ENCODE results near the gene ROR2. TPM values are rescaled to one million over a fixed set of nuclear protein-coding genes. Genes with fewer than 3 reads are reported as not detected.

Gene ROR2
- total RNA-seq, 1 experiment from 2014 or later: not detected

DNA sequence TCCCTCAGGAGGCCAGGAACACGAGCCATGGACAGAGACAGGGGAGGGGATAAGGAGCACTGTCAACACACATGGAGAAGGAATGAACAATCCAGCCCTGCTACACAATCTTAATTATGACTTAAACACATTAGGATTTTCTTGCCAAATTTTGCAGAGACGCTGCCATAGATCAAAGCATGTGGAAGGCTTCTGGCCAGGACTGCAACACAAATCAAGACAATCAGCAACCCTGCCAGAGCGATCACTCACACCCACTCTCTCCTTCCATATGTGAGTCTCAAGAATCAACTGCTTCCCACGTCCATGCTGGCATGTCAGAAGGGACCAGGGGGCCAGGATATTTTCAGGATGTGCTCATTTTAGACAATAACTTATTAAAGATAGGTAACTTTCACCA is 85.6 kb downstream of the ROR2 start:
- DNase-seq: no peak
- peaks cover 12% of the 10 kb centered on the region for H3K27me3 ChIP-seq
- no peak overlapping the region for H3K27ac ChIP-seq
- no peaks in the 10 kb centered on the region for H3K36me3 ChIP-seq
- no peak overlapping the region for H3K4me3 ChIP-seq
- no peaks in the 10 kb centered on the region for H3K9me3 ChIP-seq (replicated peaks)
- no peaks in the 10 kb centered on the region for H3K4me1 ChIP-seq

DNA sequence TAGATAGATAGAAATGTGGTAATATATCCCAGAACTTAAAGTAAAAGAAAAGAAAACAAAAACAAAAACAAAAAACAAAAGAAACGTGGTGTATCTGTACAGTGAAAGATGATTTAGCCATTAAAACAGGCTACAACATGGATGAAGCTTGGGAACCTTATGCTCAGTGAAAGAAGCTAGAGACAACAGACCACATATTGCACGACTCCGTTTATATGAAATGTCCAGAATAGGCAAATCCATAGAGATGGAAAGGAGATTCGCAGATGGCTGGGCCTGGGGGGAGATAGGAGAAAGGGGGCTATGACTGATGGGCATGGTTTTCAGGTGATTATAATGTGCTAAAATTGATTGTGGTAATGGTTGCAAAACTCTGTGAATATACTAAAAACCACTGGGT is 86.6 kb downstream of the ROR2 start:
- H3K9me3 ChIP-seq (replicated peaks): no peaks in the 10 kb centered on the region
- no peaks in the 10 kb centered on the region for H3K36me3 ChIP-seq
- H3K27me3 ChIP-seq: peaks cover 16% of the 10 kb centered on the region
- no peaks in the 10 kb centered on the region for H3K4me1 ChIP-seq
- no peak overlapping the region for H3K4me3 ChIP-seq
- no peak overlapping the region for H3K27ac ChIP-seq
- DNase-seq: no peak

DNA sequence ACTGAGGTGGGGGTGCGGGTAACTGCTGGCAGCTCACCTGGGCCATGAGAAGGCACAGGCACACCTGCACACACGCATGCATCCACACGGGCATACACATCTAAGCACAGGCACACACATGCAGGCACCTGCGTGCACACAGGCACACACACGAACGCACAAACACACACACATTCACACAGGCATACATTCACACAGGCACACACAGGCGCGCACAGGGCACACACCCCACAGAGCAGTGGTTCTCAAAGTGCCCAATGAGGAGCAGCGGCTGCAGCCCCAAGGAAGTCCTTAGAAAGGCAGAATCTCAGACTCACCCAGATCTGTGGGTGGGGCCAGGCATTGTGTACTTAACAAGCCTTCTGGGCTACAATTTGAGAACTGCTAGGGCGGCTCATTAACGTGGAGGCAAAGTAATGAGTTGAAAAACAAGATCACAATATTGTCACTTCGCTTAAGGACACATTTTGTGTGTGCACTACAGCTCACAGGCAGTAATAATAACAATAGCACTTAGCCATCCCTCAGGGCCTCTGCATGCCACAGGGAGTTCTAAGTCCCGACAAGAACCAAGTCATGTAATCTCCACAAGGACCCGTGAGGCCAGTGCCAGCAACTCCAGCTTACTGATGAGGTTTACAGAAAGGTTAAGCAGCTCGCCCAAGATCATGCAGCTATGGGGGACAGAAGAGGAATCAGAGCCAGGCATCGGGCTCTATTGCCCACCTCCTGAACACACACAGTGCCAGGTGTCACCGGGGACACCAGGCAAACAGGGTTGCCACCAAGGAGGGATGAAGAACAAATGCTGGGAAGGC is 91.6 kb downstream of the ROR2 start:
- no peak overlapping the region for H3K27ac ChIP-seq
- H3K4me1 ChIP-seq: no peaks in the 10 kb centered on the region
- no peak overlapping the region for H3K4me3 ChIP-seq
- H3K36me3 ChIP-seq: no peaks in the 10 kb centered on the region
- DNase-seq: no peak
- H3K9me3 ChIP-seq (replicated peaks): no peaks in the 10 kb centered on the region
- H3K27me3 ChIP-seq: peaks cover 34% of the 10 kb centered on the region

DNA sequence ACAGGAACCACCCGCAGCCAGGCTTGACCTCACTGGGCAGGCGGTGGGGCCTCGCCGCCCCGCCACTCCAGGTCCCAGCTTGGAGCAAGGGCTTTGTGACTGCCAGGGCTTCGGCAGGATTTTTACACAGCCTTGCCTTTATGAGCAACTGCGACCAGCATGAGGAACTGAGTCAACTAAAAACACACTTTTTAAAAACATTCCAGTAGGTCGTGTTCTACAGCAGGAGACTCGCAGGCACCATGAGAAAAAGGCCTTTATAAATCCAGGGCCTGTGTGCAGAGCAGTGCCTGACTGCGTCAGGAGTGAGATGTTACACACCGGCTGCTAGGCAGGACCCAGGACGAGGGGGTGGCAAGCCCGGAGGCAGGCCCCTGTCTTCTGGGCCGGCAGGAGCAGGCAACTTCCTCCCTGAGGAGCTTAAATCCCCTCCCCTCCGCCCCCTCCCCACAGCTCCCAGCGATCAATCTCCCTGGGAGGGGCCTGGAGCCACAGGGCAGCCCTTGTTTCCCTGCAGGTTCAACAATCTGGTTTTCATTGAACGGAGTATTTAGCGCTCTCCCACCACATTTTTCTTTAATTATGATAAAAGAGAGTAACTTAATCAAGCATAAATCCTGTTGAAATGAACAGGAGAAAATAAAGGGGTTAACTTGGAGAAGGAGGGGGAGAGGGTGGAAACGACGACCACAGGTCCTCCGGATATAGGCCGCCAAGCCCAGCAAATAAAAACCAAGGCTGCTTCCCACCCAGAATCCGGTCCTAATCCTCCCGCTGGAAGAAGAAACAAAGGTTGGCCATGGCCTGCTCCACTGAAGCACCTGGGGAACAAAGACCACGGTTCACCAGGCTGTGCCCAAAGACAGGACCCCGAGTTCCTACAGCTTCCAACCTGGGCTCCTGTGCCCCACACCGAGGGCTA is 92.5 kb downstream of the ROR2 start:
- Histone ChIP-seq H3K9me3 (replicated peaks) (no peaks in the 10 kb centered on the region), H3K27me3 (peaks cover 30% of the 10 kb centered on the region), H3K4me1 (no peaks in the 10 kb centered on the region), H3K4me3 (no peak overlapping the region), H3K27ac (no peak overlapping the region), H3K36me3 (no peaks in the 10 kb centered on the region)
- DNase-seq: no peak

DNA sequence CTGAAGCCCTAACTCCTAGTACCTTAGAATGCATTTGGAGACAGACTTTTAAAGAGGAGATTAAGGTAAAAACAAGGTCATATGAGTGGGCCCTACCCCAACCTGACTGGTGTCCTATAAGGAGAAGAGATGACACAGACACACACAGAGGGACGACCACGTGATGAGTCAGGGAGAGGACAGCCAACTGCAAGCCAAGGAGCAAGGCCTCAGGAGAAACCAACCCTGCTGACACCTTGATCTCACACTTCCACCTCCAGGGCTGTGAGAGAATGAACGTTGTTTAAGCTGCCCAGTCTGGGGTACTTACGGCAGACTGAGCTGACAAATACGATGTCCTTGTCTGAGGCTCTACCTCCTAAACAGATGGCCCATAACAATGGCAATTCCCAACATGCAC is 93.6 kb downstream of the ROR2 start:
- Histone ChIP-seq H3K4me1 (no peaks in the 10 kb centered on the region), H3K36me3 (no peaks in the 10 kb centered on the region), H3K4me3 (no peak overlapping the region), H3K9me3 (replicated peaks) (no peaks in the 10 kb centered on the region), H3K27me3 (peaks cover 33% of the 10 kb centered on the region), H3K27ac (no peak overlapping the region)
- DNase-seq: no peak

DNA sequence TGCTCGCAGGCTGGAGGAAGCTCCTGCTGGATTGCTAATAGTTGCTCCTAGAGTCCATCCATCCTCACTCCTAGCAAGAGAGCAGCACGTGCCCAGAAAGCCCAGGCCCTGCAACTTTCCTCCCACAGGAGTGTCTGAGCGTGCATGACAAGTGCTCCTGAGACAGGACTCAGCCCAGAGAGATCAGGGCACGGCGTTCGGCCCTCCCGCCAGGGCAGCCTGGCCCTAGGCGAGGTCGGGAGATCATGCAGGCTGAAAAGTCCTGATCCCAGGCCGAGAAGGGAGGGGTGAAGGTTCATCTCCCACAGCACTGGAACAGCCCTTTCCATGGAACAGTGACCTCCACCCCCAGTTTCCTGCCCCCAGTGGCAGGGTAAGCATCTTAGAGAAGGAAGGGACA is 94.8 kb downstream of the ROR2 start:
- H3K27ac ChIP-seq: no peak overlapping the region
- no peak overlapping the region for H3K4me3 ChIP-seq
- no peaks in the 10 kb centered on the region for H3K9me3 ChIP-seq (replicated peaks)
- no peaks in the 10 kb centered on the region for H3K4me1 ChIP-seq
- H3K27me3 ChIP-seq: peaks cover 33% of the 10 kb centered on the region
- DNase-seq: no peak
- no peaks in the 10 kb centered on the region for H3K36me3 ChIP-seq

DNA sequence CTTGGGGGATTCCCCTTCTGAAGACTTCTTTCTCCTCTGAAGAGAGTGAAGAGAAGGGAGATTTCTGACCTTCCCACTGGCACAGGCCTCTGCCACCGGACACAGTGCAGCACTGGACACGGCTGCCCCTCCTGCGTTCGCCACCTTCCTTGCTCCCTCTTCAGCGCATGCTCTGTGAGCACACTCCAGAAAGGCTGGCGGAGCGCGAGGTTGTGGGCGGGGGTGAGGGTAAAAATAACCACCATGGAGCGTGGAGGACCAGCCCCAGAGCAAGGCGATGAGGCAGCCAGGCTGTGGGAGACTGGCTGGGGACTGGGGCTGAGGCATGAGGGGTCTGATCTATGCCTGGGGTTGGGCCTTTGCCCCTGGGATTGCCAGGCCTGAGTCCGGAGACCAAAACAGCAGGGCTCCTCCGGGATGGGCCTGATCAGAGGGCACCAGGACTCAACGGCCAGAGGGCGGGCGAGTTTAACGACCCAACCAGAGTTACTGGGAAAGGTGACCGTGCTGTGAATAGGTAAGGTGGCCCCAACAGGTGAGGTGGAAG is 97.2 kb downstream of the ROR2 start:
- Histone ChIP-seq H3K4me3 (no peak overlapping the region), H3K27me3 (peaks cover 25% of the 10 kb centered on the region), H3K27ac (no peak overlapping the region), H3K9me3 (replicated peaks) (no peaks in the 10 kb centered on the region), H3K4me1 (no peaks in the 10 kb centered on the region), H3K36me3 (no peaks in the 10 kb centered on the region)
- DNase-seq: no peak

DNA sequence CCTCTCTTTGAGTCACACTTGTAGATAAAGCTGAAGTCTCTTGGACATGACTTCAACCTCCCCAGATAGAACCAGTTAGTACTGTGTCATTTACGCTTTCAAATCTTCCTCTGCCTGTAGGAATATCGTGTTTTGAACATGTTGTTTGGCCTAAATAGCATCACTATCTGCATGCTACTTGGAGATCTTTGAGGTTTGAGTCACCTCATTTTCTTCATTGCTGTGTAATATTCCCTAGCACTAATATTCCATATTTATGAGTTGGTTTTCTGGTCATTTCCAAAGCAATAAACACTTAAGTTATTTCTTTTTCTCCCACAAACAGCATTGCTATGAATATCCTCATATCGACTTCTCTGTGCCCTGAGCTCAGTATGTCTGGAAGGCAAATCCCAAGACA is 100.3 kb downstream of the ROR2 start:
- peaks cover 13% of the 10 kb centered on the region; the same call in 1 of the 2 replicates for H3K27me3 ChIP-seq
- H3K36me3 ChIP-seq: no peaks in the 10 kb centered on the region
- no peaks in the 10 kb centered on the region for H3K4me1 ChIP-seq
- no peak for DNase-seq
- no peak overlapping the region for H3K27ac ChIP-seq
- H3K9me3 ChIP-seq (replicated peaks): no peaks in the 10 kb centered on the region
- no peak overlapping the region for H3K4me3 ChIP-seq

DNA sequence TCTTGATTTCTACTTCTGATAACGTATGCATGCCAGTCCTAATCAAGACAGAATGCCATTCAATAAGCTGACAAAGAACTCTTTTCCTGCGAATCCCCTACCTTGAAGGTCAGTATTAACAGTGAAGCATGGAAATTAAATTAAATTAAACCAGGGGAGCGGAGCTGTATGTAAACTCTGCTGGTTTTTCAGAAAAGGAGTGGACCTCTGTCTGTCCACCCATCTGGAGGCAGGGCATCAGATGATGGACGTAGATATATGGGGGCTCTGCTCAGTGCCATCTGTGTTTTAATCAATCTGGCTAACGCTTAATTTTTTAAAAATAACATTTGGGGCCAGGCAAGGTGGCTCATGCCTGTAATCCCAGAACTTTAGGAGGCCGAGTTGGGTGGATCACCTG is 101.9 kb downstream of the ROR2 start:
- peaks cover 20% of the 10 kb centered on the region for H3K27me3 ChIP-seq
- no peaks in the 10 kb centered on the region for H3K4me1 ChIP-seq
- no peak overlapping the region for H3K4me3 ChIP-seq
- no peak for DNase-seq
- no peak overlapping the region for H3K27ac ChIP-seq
- no peaks in the 10 kb centered on the region for H3K36me3 ChIP-seq
- H3K9me3 ChIP-seq (replicated peaks): no peaks in the 10 kb centered on the region

DNA sequence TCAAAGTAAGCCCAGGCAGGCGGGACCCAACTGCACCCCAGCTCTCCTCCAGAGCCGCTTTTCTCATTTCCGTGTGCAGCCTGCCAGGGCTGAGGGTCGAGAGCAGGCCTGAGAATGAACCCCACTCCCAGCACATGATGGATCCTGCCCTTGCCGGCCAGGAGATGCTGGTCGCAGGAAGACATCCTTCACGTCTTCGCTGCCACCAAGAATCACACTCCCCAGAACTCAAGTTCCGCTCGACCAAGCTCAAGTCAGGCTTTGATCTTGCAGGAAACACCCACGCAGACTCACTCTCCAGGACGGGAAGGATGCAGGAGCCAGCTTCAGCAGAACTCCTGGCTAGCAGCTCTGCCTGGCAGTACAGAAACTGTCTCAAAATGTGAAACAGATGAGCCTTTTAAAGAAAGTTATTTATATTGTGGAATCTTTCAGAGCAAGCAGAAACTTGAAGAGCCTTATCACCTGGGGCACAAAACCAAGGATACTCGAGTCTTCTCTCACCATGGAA is 102.4 kb downstream of the ROR2 start:
- H3K36me3 ChIP-seq: no peaks in the 10 kb centered on the region
- DNase-seq: no peak
- no peaks in the 10 kb centered on the region for H3K9me3 ChIP-seq (replicated peaks)
- no peak overlapping the region for H3K4me3 ChIP-seq
- H3K4me1 ChIP-seq: no peaks in the 10 kb centered on the region
- H3K27ac ChIP-seq: no peak overlapping the region
- H3K27me3 ChIP-seq: peaks cover 23% of the 10 kb centered on the region

DNA sequence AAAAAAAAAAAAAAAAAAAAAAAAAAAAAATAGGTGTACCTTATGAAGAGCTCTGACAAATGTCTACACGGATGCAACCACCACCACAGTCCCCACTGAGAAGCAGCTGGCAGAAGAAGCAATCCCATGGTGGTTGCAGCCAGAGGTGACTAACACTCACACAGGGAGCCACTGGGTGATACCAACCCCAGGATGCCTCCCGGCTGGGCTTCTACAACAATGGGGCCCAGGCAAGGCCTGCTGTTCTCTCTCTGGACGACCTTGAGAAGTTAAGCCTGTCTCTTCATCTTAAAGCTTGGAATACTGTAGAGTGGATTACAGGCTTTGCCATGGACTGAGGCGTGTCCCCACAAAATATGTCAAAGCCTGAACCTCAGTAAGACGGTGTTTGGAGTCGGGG is 104.1 kb downstream of the ROR2 start:
- H3K9me3 ChIP-seq (replicated peaks): no peaks in the 10 kb centered on the region

DNA sequence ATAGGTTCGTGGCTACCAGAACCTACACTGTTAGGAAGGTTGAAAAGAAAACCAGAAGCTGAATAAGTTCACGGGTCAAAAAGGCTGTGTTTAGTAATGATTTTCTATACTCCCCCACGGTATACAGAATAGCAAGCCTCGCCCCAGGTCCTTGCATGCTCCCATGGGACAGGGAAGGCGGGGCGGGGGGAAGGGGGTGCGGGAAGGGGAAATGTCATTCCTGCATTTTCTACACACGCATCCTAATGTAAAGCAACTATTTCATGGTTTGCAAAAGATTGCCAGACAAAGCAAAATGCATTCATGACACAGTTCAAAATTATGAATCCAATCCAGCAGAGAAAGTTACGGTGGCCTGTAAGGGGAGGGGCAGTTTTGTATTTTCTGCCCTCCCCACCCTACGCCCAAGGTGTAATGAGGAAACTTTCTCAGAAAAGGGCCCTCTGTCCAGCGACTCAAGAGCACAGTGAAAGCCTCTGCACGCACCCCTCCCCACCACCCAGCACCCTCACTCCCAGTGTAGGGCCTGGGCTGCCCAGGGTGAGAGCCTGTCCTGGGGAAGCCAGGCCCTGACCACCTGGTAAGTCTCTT is 105.2 kb downstream of the ROR2 start:
- peaks cover 26% of the 10 kb centered on the region for H3K27me3 ChIP-seq
- no peak overlapping the region for H3K27ac ChIP-seq

More for the DNA sequence above, 104.1 kb downstream of the ROR2 start:
- H3K4me3 ChIP-seq: no peak overlapping the region
- DNase-seq: no peak
- H3K27me3 ChIP-seq: peaks cover 26% of the 10 kb centered on the region
- H3K4me1 ChIP-seq: no peaks in the 10 kb centered on the region
- no peak overlapping the region for H3K27ac ChIP-seq
- no peaks in the 10 kb centered on the region for H3K36me3 ChIP-seq

DNA sequence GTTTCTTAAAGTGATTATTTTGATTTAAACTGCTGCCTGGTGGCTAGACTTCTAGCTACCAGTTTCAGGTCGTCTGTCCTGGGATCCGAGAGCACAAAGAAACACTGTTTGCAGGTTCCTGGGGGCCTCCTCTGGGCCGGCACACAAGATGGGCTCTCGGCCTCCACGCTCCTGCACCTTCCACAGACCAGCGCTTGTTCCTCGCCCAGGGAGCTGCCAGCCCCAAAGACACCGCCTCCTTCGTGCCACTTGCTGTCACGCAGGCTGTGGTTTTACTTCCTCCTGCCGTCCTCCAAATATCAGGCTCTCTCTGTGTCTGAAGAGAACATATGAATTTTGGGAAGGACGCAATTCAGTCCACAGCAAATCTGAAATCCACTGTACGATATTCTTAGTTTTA is 105.8 kb downstream of the ROR2 start:
- Histone ChIP-seq H3K4me3 (no peak overlapping the region), H3K4me1 (no peaks in the 10 kb centered on the region), H3K27me3 (peaks cover 30% of the 10 kb centered on the region), H3K36me3 (no peaks in the 10 kb centered on the region), H3K9me3 (replicated peaks) (no peaks in the 10 kb centered on the region), H3K27ac (no peak overlapping the region)
- DNase-seq: no peak

More for the DNA sequence above, 105.2 kb downstream of the ROR2 start:
- H3K4me1 ChIP-seq: no peaks in the 10 kb centered on the region
- H3K4me3 ChIP-seq: no peak overlapping the region
- no peaks in the 10 kb centered on the region for H3K9me3 ChIP-seq (replicated peaks)
- no peaks in the 10 kb centered on the region for H3K36me3 ChIP-seq
- no peak for DNase-seq

DNA sequence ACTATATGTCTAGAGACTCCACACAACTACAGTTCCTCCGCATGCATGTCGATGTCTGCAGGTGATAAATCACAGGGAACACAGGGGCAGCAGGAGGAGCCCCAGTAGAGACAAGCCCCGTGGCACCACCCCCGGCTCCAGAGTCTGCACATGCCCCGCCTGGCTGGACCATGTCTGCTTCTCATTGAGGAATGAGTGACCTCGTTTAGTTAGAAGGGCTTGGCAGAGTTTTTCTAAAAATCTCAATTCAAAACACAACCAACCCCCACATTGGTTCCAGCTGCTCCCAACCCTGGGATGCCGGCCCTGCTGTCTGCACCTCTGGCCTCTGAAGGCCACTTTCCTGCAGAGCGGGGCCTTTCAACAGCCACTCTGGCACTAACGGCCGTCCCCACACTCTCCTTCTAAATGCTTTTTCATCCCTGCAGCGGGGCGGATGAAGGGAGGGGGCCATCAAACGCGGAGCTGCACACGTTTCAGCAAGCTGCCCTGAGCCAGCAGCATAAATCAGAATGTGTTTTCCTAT is 106.3 kb downstream of the ROR2 start:
- DNase-seq: no peak
- H3K9me3 ChIP-seq (replicated peaks): no peaks in the 10 kb centered on the region
- no peaks in the 10 kb centered on the region for H3K36me3 ChIP-seq
- no peaks in the 10 kb centered on the region for H3K4me1 ChIP-seq
- H3K4me3 ChIP-seq: no peak overlapping the region
- H3K27ac ChIP-seq: no peak overlapping the region
- peaks cover 34% of the 10 kb centered on the region for H3K27me3 ChIP-seq

All from SJCRH30 (cell line).